ENCODE data around the gene PALMD.

- TF ChIP-seq CTCF (IDR thresholded peaks at IDR 0.05; ENCODE audit: poor library complexity) (no peak), EZH2 (IDR thresholded peaks at IDR 0.05; ENCODE audit: borderline replicate concordance) (no peak), EZH2phosphoT487 (IDR thresholded peaks at IDR 0.05; ENCODE audit: low read depth, severe bottlenecking, unreplicated experiment) (no peak)
These were observed 56.3 kb downstream of the PALMD start for GRCh38 chr1:99702221-99702620.

All from hepatocyte (in vitro differentiated cells).